SK-N-SH (cell line): ENCODE measurements around the gene TMC1. TPM values are rescaled to one million over a fixed set of nuclear protein-coding genes. Genes with fewer than 3 reads are reported as not detected.

Source experiments
- CTCF ChIA-PET: fragments of 300-600, 350-600 bp; formaldehyde crosslinking; extraction: SDS; loops from one replicate; lab custom pipeline; 2021; lab: Yijun Ruan, JAX
- POLR2A ChIA-PET: fragments of 350-600 bp; sonication (Branson Sonifier 250); formaldehyde crosslinking; extraction: SDS; loops from one replicate; lab custom pipeline; 2020; ENCODE audit warnings: antibody characterized with exemption, inconsistent platforms; lab: Yijun Ruan, JAX
- DNase-seq: peaks from one replicate; pipeline ENCODE4 v3.0.0; 2012
- H2AFZ ChIP-seq: fragments of 200-600 bp; sonication (generic); 2 replicates; pipeline ENCODE4 v1.8.1; 2016; ENCODE audit warnings: antibody characterized with exemption, mild to moderate bottlenecking, low read depth
- H3F3A ChIP-seq: fragments of 200-600 bp; sonication (generic); replicated peaks from 2 replicates; pipeline ENCODE3; 2016; ENCODE audit warnings: antibody characterized with exemption, mild to moderate bottlenecking; ENCODE audit not compliant: insufficient read depth
- H3K27ac ChIP-seq, 2 experiments: fragments of 200-500 bp in 1 of 2; fragments of 200-600 bp in 1 of 2; sonication (Bioruptor generic) in 1 of 2; sonication (generic), shearing (Covaris generic) in 1 of 2; 2 replicates each; pipeline versions ENCODE4 v1.5.1 to v1.6.1; 2014 to 2016; ENCODE audit warnings: low read depth in 2 of 2, inconsistent platforms in 1 of 2, low read length in 1 of 2, mild to moderate bottlenecking in 1 of 2, mixed read lengths in 1 of 2
- H3K27me3 ChIP-seq: fragments of 200-600 bp; sonication (generic), shearing (Covaris generic); 2 replicates; pipeline ENCODE4 v1.6.1; 2016; ENCODE audit warnings: mixed run types; ENCODE audit not compliant: insufficient read depth
- H3K36me3 ChIP-seq, 2 experiments: fragments of 200-500 bp in 1 of 2; fragments of 200-600 bp in 1 of 2; sonication (Bioruptor generic) in 1 of 2; sonication (generic) in 1 of 2; replicated peaks in 1 of 2; 2 replicates each; pipeline versions ENCODE3 to v1.5.1; 2014 to 2016; ENCODE audit warnings: low read length in 1 of 2, mild to moderate bottlenecking in 1 of 2; ENCODE audit not compliant: insufficient read depth in 2 of 2, control insufficient read depth in 1 of 2
- H3K4me1 ChIP-seq, 2 experiments: fragments of 200-500 bp in 1 of 2; fragments of 200-600 bp in 1 of 2; sonication (Bioruptor generic) in 1 of 2; sonication (generic), shearing (Covaris generic) in 1 of 2; 2 replicates each; pipeline versions ENCODE4 v1.5.1 to v1.6.1; 2014 to 2016; ENCODE audit warnings: low read depth in 1 of 2, low read length in 1 of 2, mixed run types in 1 of 2; ENCODE audit not compliant: insufficient read depth in 2 of 2, control insufficient read depth in 1 of 2
- H3K4me2 ChIP-seq: fragments of 200-600 bp; sonication (generic), shearing (Covaris generic); 2 replicates; pipeline ENCODE4 v1.6.1; 2017; ENCODE audit warnings: mixed run types
- H3K4me3 ChIP-seq, 2 experiments: fragments of 200-500 bp in 1 of 2; fragments of 200-600 bp in 1 of 2; sonication (Bioruptor generic) in 1 of 2; sonication (generic), shearing (Covaris generic) in 1 of 2; 2 replicates each; pipeline versions ENCODE4 v1.5.1 to v1.8.1; 2014 to 2016; ENCODE audit warnings: low read depth in 2 of 2, inconsistent platforms in 1 of 2, low read length in 1 of 2, mild to moderate bottlenecking in 1 of 2, mixed read lengths in 1 of 2, moderate library complexity in 1 of 2
- H3K79me2 ChIP-seq: fragments of 200-600 bp; sonication (generic); 2 replicates; pipeline ENCODE4 v1.8.1; 2017; ENCODE audit warnings: mild to moderate bottlenecking; ENCODE audit not compliant: insufficient read depth
- H3K9ac ChIP-seq: fragments of 200-600 bp; sonication (generic); 2 replicates; pipeline ENCODE4 v1.6.1; 2017; ENCODE audit warnings: mixed run types
- H3K9me2 ChIP-seq: fragments of 200-600 bp; sonication (generic); 2 replicates; pipeline ENCODE4 v1.6.1; 2017; ENCODE audit warnings: mixed run types
- H3K9me3 ChIP-seq: fragments of 200-600 bp; sonication (generic); 2 replicates; pipeline ENCODE4 v1.6.1; 2017; ENCODE audit warnings: mixed run types, mild to moderate bottlenecking, moderate library complexity
- H4K20me1 ChIP-seq: fragments of 200-600 bp; sonication (generic); 2 replicates; pipeline ENCODE4 v1.6.1; 2017; ENCODE audit warnings: mild to moderate bottlenecking, mixed run types; ENCODE audit not compliant: insufficient read depth
- EZH2phosphoT487 ChIP-seq: fragments of 200-600 bp; sonication (generic); IDR thresholded peaks from 2 replicates; pipeline ENCODE4 v1.6.1; 2017; ENCODE audit warnings: low read depth, mixed run types, mild to moderate bottlenecking, antibody characterized with exemption, moderate library complexity, borderline replicate concordance
- FOXM1 ChIP-seq: IDR thresholded peaks from 2 replicates; pipeline ENCODE4 v1.4.0; 2012; ENCODE audit warnings: low read depth, mild to moderate bottlenecking
- GATA2 ChIP-seq: sonication (generic); formaldehyde crosslinking; IDR thresholded peaks from 2 replicates; pipeline ENCODE4 v1.5.0; 2020; ENCODE audit warnings: mild to moderate bottlenecking, missing genetic modification reagents
- MEF2A ChIP-seq: IDR thresholded peaks from 2 replicates; pipeline ENCODE4 v1.4.0; 2012; ENCODE audit warnings: low read depth, borderline replicate concordance
- MXI1 ChIP-seq: IDR thresholded peaks from 2 replicates; pipeline ENCODE4 v1.6.1; 2012; ENCODE audit warnings: mild to moderate bottlenecking, low read depth, low read length, improper control_type of control experiment
- NFIC ChIP-seq: IDR thresholded peaks from 2 replicates; pipeline ENCODE4 v1.4.0; 2012; ENCODE audit warnings: borderline replicate concordance
- NRF1 ChIP-seq: IDR thresholded peaks from 2 replicates; pipeline ENCODE4 v1.6.1; 2012; ENCODE audit warnings: low read depth, mild to moderate bottlenecking, low read length
- POLR2AphosphoS5 ChIP-seq: IDR thresholded peaks from 2 replicates; pipeline ENCODE4 v1.6.1; 2012; ENCODE audit warnings: low read depth, low read length
- RXRA ChIP-seq: IDR thresholded peaks from 2 replicates; pipeline ENCODE4 v1.4.0; 2012; ENCODE audit warnings: low read depth, mild to moderate bottlenecking, borderline replicate concordance
- SIN3A ChIP-seq: IDR thresholded peaks from 2 replicates; pipeline ENCODE4 v1.6.1; 2012; ENCODE audit warnings: low read depth, mild to moderate bottlenecking, low read length, moderate library complexity, borderline replicate concordance
- TCF12 ChIP-seq: IDR thresholded peaks from 2 replicates; pipeline ENCODE4 v1.4.0; 2012
- TEAD4 ChIP-seq: IDR thresholded peaks from 2 replicates; pipeline ENCODE4 v1.4.0; 2012; ENCODE audit warnings: mild to moderate bottlenecking, borderline replicate concordance; ENCODE audit not compliant: insufficient read depth
- ZBTB33 ChIP-seq: IDR thresholded peaks from 2 replicates; pipeline ENCODE4 v1.4.0; 2012; ENCODE audit warnings: low read depth, borderline replicate concordance
- WGBS: methylation state at CpG from one replicate; pipeline ENCODE4 v1.1.6; 2017; ENCODE audit warnings: low lambda C conversion rate; 5-methylcytosine and 5-hydroxymethylcytosine counted together
- polyA plus RNA-seq, 3 experiments: library from polyadenylated mRNA; depleted of rRNA; stranded (reverse); fragments of >200 nt; gene quantifications; 2 replicates each; pipeline ENCODE4 v1.2.3, GENCODE V29; 2012
- TF ChIP-seq, protein P1 (sequence below): fragments of 150-350 bp; IDR thresholded peaks from 2 replicates; pipeline ENCODE4 v1.6.1; 2016; ENCODE audit warnings: mild to moderate bottlenecking, low read depth, low read length
- TF ChIP-seq, protein P2 (sequence below): IDR thresholded peaks from 2 replicates; pipeline ENCODE4 v1.4.0; 2012; ENCODE audit warnings: low read depth, borderline replicate concordance
- TF ChIP-seq, protein P3 (sequence below): fragments of 150-350 bp; IDR thresholded peaks from 2 replicates; pipeline ENCODE4 v1.6.1; 2017; ENCODE audit warnings: antibody characterized with exemption, low read length, low read depth, borderline replicate concordance
- TF ChIP-seq, protein P4 (sequence below): IDR thresholded peaks from 2 replicates; pipeline ENCODE4 v1.6.1; 2012; ENCODE audit warnings: mild to moderate bottlenecking, low read depth, low read length, moderate library complexity
- TF ChIP-seq, protein P5 (sequence below): IDR thresholded peaks from 2 replicates; pipeline ENCODE4; 2012

TMC1 gene
- polyA plus RNA-seq, 1 of the 3 experiments (the other 2 are of a cell fraction), result not detected

GRCh38 chr9:72769546-72769945 lies 248.1 kb downstream of the TMC1 start:
- POLR2A ChIA-PET, result no interaction called here

More at GRCh38 chr9:72769546-72769945, 248.1 kb downstream of the TMC1 start:
- no peaks in the 10 kb centered on the region for H3K79me2 ChIP-seq
- no peak overlapping the region for H3K9ac ChIP-seq
- no peaks in the 10 kb centered on the region for H3F3A ChIP-seq
- no peaks in the 10 kb centered on the region for H3K27me3 ChIP-seq
- H3K27ac ChIP-seq, result no peak overlapping the region
- H2AFZ ChIP-seq, result no peak overlapping the region
- H3K9me3 ChIP-seq, result no peaks in the 10 kb centered on the region
- no peak for DNase-seq
- CTCF ChIA-PET, result no interaction called here
- H3K36me3 ChIP-seq, result no peaks in the 10 kb centered on the region
- no peaks in the 10 kb centered on the region for H4K20me1 ChIP-seq
- no peak overlapping the region for H3K4me3 ChIP-seq
- 12% methylated on average over 5 of the region's 5 CpGs for WGBS
- no peaks in the 10 kb centered on the region for H3K9me2 ChIP-seq
- no peaks in the 10 kb centered on the region for H3K4me1 ChIP-seq
- H3K4me2 ChIP-seq, result no peak overlapping the region
- TF ChIP-seq, protein P1, sequence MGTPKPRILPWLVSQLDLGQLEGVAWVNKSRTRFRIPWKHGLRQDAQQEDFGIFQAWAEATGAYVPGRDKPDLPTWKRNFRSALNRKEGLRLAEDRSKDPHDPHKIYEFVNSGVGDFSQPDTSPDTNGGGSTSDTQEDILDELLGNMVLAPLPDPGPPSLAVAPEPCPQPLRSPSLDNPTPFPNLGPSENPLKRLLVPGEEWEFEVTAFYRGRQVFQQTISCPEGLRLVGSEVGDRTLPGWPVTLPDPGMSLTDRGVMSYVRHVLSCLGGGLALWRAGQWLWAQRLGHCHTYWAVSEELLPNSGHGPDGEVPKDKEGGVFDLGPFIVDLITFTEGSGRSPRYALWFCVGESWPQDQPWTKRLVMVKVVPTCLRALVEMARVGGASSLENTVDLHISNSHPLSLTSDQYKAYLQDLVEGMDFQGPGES, result no peak
- TF ChIP-seq NRF1 (no peak), EZH2phosphoT487 (no peak), RXRA (no peak), NFIC (no peak), POLR2AphosphoS5 (no peak), TCF12 (no peak), TEAD4 (no peak), FOXM1 (no peak), SIN3A (no peak), MEF2A (no peak), ZBTB33 (no peak), MXI1 (no peak), GATA2 (CRISPR knock-in tag) (no peak)
- TF ChIP-seq, protein P2, sequence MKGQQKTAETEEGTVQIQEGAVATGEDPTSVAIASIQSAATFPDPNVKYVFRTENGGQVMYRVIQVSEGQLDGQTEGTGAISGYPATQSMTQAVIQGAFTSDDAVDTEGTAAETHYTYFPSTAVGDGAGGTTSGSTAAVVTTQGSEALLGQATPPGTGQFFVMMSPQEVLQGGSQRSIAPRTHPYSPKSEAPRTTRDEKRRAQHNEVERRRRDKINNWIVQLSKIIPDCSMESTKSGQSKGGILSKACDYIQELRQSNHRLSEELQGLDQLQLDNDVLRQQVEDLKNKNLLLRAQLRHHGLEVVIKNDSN, result no peak
- TF ChIP-seq, protein P3, sequence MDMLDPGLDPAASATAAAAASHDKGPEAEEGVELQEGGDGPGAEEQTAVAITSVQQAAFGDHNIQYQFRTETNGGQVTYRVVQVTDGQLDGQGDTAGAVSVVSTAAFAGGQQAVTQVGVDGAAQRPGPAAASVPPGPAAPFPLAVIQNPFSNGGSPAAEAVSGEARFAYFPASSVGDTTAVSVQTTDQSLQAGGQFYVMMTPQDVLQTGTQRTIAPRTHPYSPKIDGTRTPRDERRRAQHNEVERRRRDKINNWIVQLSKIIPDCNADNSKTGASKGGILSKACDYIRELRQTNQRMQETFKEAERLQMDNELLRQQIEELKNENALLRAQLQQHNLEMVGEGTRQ, result no peak
- TF ChIP-seq, protein P4, sequence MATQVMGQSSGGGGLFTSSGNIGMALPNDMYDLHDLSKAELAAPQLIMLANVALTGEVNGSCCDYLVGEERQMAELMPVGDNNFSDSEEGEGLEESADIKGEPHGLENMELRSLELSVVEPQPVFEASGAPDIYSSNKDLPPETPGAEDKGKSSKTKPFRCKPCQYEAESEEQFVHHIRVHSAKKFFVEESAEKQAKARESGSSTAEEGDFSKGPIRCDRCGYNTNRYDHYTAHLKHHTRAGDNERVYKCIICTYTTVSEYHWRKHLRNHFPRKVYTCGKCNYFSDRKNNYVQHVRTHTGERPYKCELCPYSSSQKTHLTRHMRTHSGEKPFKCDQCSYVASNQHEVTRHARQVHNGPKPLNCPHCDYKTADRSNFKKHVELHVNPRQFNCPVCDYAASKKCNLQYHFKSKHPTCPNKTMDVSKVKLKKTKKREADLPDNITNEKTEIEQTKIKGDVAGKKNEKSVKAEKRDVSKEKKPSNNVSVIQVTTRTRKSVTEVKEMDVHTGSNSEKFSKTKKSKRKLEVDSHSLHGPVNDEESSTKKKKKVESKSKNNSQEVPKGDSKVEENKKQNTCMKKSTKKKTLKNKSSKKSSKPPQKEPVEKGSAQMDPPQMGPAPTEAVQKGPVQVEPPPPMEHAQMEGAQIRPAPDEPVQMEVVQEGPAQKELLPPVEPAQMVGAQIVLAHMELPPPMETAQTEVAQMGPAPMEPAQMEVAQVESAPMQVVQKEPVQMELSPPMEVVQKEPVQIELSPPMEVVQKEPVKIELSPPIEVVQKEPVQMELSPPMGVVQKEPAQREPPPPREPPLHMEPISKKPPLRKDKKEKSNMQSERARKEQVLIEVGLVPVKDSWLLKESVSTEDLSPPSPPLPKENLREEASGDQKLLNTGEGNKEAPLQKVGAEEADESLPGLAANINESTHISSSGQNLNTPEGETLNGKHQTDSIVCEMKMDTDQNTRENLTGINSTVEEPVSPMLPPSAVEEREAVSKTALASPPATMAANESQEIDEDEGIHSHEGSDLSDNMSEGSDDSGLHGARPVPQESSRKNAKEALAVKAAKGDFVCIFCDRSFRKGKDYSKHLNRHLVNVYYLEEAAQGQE, result no peak
- TF ChIP-seq, protein P5, sequence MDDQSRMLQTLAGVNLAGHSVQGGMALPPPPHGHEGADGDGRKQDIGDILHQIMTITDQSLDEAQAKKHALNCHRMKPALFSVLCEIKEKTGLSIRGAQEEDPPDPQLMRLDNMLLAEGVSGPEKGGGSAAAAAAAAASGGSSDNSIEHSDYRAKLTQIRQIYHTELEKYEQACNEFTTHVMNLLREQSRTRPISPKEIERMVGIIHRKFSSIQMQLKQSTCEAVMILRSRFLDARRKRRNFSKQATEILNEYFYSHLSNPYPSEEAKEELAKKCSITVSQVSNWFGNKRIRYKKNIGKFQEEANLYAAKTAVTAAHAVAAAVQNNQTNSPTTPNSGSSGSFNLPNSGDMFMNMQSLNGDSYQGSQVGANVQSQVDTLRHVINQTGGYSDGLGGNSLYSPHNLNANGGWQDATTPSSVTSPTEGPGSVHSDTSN, result no peak
